ENCODE measurements around the gene CHAF1A. TPM values are rescaled to one million over a fixed set of nuclear protein-coding genes. Genes with fewer than 3 reads are reported as not detected.

The CHAF1A gene
- total and polyA plus RNA-seq, 2 donors (not counting 1 experiment from before 2014, with no cell fraction given): 5.9 TPM

DNA sequence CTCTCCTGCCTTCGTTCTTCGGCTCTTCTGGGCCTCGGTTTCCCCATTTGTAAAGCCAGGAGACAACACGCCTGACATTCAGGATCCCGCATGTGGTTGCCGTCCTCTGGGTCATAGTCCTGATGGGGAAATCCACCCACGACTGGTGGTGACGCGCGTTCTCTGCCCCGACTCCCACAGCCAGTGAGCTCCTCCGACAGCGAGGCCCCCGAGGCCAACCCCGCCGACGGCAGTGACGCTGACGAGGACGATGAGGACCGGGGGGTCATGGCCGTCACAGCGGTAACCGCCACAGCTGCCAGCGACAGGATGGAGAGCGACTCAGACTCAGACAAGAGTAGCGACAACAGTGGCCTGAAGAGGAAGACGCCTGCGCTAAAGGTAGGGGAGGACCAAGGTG lies 86.1 kb downstream of the CHAF1A start:
- Histone ChIP-seq H3K27me3 (ENCODE audit: control insufficient read depth, insufficient read depth, low read length) (no peaks in the 10 kb centered on the region), H3K9ac (ENCODE audit: insufficient read depth, low read length) (no peak overlapping the region), H3K4me2 (ENCODE audit: extremely low read depth, insufficient read depth, low read length) (no peak overlapping the region), H3K9me3 (ENCODE audit: control insufficient read depth, insufficient read depth, low read depth, low read length) (no peaks in the 10 kb centered on the region), H3K79me2 (ENCODE audit: control insufficient read depth, insufficient read depth, low read length) (no peaks in the 10 kb centered on the region), H3K4me3 (replicated peaks in 1 of 4; ENCODE audit: control extremely low read depth in 1 of 4, insufficient read depth in 1 of 4, low read depth in 3 of 4, low read length in 4 of 4) (no peak overlapping the region), H4K20me1 (ENCODE audit: control insufficient read depth, extremely low read depth, insufficient read depth, low read length) (no peaks in the 10 kb centered on the region), H3K4me1 (ENCODE audit: control insufficient read depth, extremely low read depth, insufficient read depth, low read length) (no peaks in the 10 kb centered on the region), H3K27ac (ENCODE audit: insufficient read depth, low read length) (no peak overlapping the region), H3K36me3 (ENCODE audit: control insufficient read depth, insufficient read depth, low read length) (peaks cover 25% of the 10 kb centered on the region), H2AFZ (ENCODE audit: low read length) (no peak overlapping the region)
- TF ChIP-seq EZH2 (IDR thresholded peaks at IDR 0.05; ENCODE audit: low read length, missing control alignments): no peak
- TF ChIP-seq, protein P1, sequence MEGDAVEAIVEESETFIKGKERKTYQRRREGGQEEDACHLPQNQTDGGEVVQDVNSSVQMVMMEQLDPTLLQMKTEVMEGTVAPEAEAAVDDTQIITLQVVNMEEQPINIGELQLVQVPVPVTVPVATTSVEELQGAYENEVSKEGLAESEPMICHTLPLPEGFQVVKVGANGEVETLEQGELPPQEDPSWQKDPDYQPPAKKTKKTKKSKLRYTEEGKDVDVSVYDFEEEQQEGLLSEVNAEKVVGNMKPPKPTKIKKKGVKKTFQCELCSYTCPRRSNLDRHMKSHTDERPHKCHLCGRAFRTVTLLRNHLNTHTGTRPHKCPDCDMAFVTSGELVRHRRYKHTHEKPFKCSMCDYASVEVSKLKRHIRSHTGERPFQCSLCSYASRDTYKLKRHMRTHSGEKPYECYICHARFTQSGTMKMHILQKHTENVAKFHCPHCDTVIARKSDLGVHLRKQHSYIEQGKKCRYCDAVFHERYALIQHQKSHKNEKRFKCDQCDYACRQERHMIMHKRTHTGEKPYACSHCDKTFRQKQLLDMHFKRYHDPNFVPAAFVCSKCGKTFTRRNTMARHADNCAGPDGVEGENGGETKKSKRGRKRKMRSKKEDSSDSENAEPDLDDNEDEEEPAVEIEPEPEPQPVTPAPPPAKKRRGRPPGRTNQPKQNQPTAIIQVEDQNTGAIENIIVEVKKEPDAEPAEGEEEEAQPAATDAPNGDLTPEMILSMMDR (conservative IDR thresholded peaks at IDR 0.05 in 1 of 2, IDR thresholded peaks at IDR 0.05 in 1 of 2; ENCODE audit: low read depth in 1 of 2, low read length in 2 of 2): no peak
- DNase-seq (ENCODE audit: low read depth in 2 of 2): no peak

DNA sequence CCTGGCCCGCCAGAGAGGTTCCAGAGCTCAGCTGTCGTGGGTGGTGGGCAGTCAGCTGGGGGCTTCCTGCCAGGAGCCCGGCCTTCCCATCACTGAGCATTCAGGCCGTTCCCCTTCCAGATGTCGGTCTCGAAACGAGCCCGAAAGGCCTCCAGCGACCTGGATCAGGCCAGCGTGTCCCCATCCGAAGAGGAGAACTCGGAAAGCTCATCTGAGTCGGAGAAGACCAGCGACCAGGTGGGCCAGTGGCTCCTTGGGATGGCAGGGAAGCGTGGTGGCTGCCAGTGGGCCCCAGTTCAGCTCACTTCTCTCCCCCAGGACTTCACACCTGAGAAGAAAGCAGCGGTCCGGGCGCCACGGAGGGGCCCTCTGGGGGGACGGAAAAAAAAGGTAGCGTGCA lies 89.0 kb downstream of the CHAF1A start:
- H3K27ac ChIP-seq (ENCODE audit: insufficient read depth, low read length): no peak overlapping the region
- no peaks in the 10 kb centered on the region for H3K9me3 ChIP-seq (ENCODE audit: control insufficient read depth, insufficient read depth, low read depth, low read length)
- H3K36me3 ChIP-seq (ENCODE audit: control insufficient read depth, insufficient read depth, low read length): peaks cover 30% of the 10 kb centered on the region
- no peaks in the 10 kb centered on the region for H3K27me3 ChIP-seq (ENCODE audit: control insufficient read depth, insufficient read depth, low read length)
- H3K4me1 ChIP-seq (ENCODE audit: control insufficient read depth, extremely low read depth, insufficient read depth, low read length): no peaks in the 10 kb centered on the region
- no peak overlapping the region for H2AFZ ChIP-seq (ENCODE audit: low read length)
- H3K4me2 ChIP-seq (ENCODE audit: extremely low read depth, insufficient read depth, low read length): no peak overlapping the region
- no peak overlapping the region for H3K4me3 ChIP-seq (replicated peaks in 1 of 4; ENCODE audit: control extremely low read depth in 1 of 4, insufficient read depth in 1 of 4, low read depth in 3 of 4, low read length in 4 of 4)
- no peaks in the 10 kb centered on the region for H4K20me1 ChIP-seq (ENCODE audit: control insufficient read depth, extremely low read depth, insufficient read depth, low read length)
- DNase-seq (ENCODE audit: low read depth in 2 of 2): no peak
- no peak for TF ChIP-seq EZH2 (IDR thresholded peaks at IDR 0.05; ENCODE audit: low read length, missing control alignments)
- TF ChIP-seq, protein P1 (conservative IDR thresholded peaks at IDR 0.05 in 1 of 2, IDR thresholded peaks at IDR 0.05 in 1 of 2; ENCODE audit: low read depth in 1 of 2, low read length in 2 of 2): no peak
- H3K79me2 ChIP-seq (ENCODE audit: control insufficient read depth, insufficient read depth, low read length): no peaks in the 10 kb centered on the region
- no peak overlapping the region for H3K9ac ChIP-seq (ENCODE audit: insufficient read depth, low read length)

DNA sequence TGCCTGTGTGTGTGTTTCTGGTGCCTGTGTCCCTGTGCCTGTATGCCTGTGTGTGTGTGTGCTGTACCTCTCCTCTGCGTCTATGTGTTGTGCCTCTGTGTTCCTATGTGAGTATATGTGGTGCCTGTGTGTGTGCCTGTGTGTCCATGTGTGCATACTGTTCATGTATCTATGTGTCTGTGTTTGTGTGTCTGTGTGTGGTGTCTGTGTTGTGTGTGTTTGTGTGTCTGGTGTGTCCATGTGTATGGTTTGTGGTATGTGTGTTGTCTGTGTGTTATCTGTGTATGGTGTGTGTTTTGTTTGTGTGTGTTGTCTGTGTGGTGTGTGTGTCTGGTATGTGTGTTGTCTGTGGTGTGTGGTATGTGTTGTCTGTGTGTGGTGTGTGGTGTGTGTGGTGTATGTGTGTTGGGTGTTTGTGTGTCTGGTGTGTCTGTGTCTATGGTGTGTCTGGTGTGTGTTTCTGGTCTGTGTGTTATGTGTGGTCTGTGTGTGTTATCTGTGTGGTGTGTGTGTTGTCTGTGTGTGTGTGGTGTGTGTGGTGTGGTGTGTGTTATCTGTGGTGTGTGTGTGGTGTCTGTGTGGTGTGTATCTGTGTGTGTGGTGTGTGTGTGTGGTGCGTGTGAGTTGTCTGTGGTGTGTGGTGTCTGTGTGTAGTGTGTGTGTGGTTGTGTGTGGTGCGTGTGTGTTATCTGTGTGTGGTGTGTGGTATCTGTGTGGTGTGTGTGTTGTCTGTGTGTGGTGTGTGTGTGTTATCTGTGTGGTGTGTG lies 90.1 kb downstream of the CHAF1A start:
- TF ChIP-seq EZH2 (IDR thresholded peaks at IDR 0.05; ENCODE audit: low read length, missing control alignments): no peak
- TF ChIP-seq, protein P1 (conservative IDR thresholded peaks at IDR 0.05 in 1 of 2, IDR thresholded peaks at IDR 0.05 in 1 of 2; ENCODE audit: low read depth in 1 of 2, low read length in 2 of 2): no peak
- Histone ChIP-seq H3K4me1 (ENCODE audit: control insufficient read depth, extremely low read depth, insufficient read depth, low read length) (no peaks in the 10 kb centered on the region), H3K27me3 (ENCODE audit: control insufficient read depth, insufficient read depth, low read length) (no peaks in the 10 kb centered on the region), H3K4me2 (ENCODE audit: extremely low read depth, insufficient read depth, low read length) (no peak overlapping the region), H2AFZ (ENCODE audit: low read length) (no peak overlapping the region), H4K20me1 (ENCODE audit: control insufficient read depth, extremely low read depth, insufficient read depth, low read length) (no peaks in the 10 kb centered on the region), H3K4me3 (replicated peaks in 1 of 4; ENCODE audit: control extremely low read depth in 1 of 4, insufficient read depth in 1 of 4, low read depth in 3 of 4, low read length in 4 of 4) (no peak overlapping the region), H3K79me2 (ENCODE audit: control insufficient read depth, insufficient read depth, low read length) (no peaks in the 10 kb centered on the region), H3K36me3 (ENCODE audit: control insufficient read depth, insufficient read depth, low read length) (peaks cover 32% of the 10 kb centered on the region), H3K9ac (ENCODE audit: insufficient read depth, low read length) (no peak overlapping the region), H3K27ac (ENCODE audit: insufficient read depth, low read length) (no peak overlapping the region), H3K9me3 (ENCODE audit: control insufficient read depth, insufficient read depth, low read depth, low read length) (no peaks in the 10 kb centered on the region)
- DNase-seq (ENCODE audit: low read depth in 2 of 2): no peak

Other genes starting within 250 kb of the CHAF1A start
- gene CREB3L3, start 249.0 kb upstream of the CHAF1A start, total RNA-seq: 0.17 TPM in 1 of 2 replicates, not detected in the other
- gene CREB3L3, start 249.0 kb upstream of the CHAF1A start, polyA plus RNA-seq: not detected in 2 replicates
- 9.2 and 10.0 TPM in 2 replicates for gene SIRT6, start 220.1 kb upstream of the CHAF1A start, total RNA-seq
- gene SIRT6, start 220.1 kb upstream of the CHAF1A start, polyA plus RNA-seq: 8.8 and 11.0 TPM in 2 replicates
- 2.3 and 2.6 TPM in 2 replicates for gene ANKRD24, start 220.0 kb upstream of the CHAF1A start, total RNA-seq
- gene ANKRD24, start 220.0 kb upstream of the CHAF1A start, polyA plus RNA-seq: 0.09 and 0.14 TPM in 2 replicates
- gene EBI3, start 173.1 kb upstream of the CHAF1A start, total RNA-seq: not detected in 2 replicates
- 0.05 and 0.14 TPM in 2 replicates for gene EBI3, start 173.1 kb upstream of the CHAF1A start, polyA plus RNA-seq
- 12.6 and 14.7 TPM in 2 replicates for gene YJU2, start 155.6 kb upstream of the CHAF1A start, total RNA-seq
- gene YJU2, start 155.6 kb upstream of the CHAF1A start, polyA plus RNA-seq: 10.7 and 16.3 TPM in 2 replicates
- not detected in 2 replicates for gene SHD, start 123.4 kb upstream of the CHAF1A start, total RNA-seq
- gene SHD, start 123.4 kb upstream of the CHAF1A start, polyA plus RNA-seq: not detected in 2 replicates
- not detected in 2 replicates for gene TMIGD2, start 100.3 kb upstream of the CHAF1A start, total RNA-seq
- not detected in 2 replicates for gene TMIGD2, start 100.3 kb upstream of the CHAF1A start, polyA plus RNA-seq
- gene FSD1, start 98.0 kb upstream of the CHAF1A start, total RNA-seq: 8.7 and 10.1 TPM in 2 replicates
- gene FSD1, start 98.0 kb upstream of the CHAF1A start, polyA plus RNA-seq: 4.6 and 7.1 TPM in 2 replicates
- gene STAP2, start 63.8 kb upstream of the CHAF1A start, total RNA-seq: 4.4 and 4.8 TPM in 2 replicates
- 1.7 and 2.2 TPM in 2 replicates for gene STAP2, start 63.8 kb upstream of the CHAF1A start, polyA plus RNA-seq
- gene MPND, start 59.1 kb upstream of the CHAF1A start, total RNA-seq: 6.4 and 7.1 TPM in 2 replicates
- gene MPND, start 59.1 kb upstream of the CHAF1A start, polyA plus RNA-seq: 2.7 and 3.8 TPM in 2 replicates
- 20.3 and 23.9 TPM in 2 replicates for gene SH3GL1, start 2.1 kb upstream of the CHAF1A start, total RNA-seq
- 44.9 and 58.7 TPM in 2 replicates for gene SH3GL1, start 2.1 kb upstream of the CHAF1A start, polyA plus RNA-seq
- 98.9 and 114 TPM in 2 replicates for gene UBXN6, start 55.2 kb downstream of the CHAF1A start, total RNA-seq
- gene UBXN6, start 55.2 kb downstream of the CHAF1A start, polyA plus RNA-seq: 49.1 and 53.3 TPM in 2 replicates
- gene HDGFL2, start 69.7 kb downstream of the CHAF1A start, total RNA-seq: 47.8 and 51.2 TPM in 2 replicates
- gene HDGFL2, start 69.7 kb downstream of the CHAF1A start, polyA plus RNA-seq: 19.5 and 23.6 TPM in 2 replicates
- gene PLIN4, start 115.8 kb downstream of the CHAF1A start, total RNA-seq: 2.6 and 5.3 TPM in 2 replicates
- 0.05 and 0.07 TPM in 2 replicates for gene PLIN4, start 115.8 kb downstream of the CHAF1A start, polyA plus RNA-seq
- not detected in 2 replicates for gene PLIN5, start 132.6 kb downstream of the CHAF1A start, total RNA-seq
- not detected in 2 replicates for gene PLIN5, start 132.6 kb downstream of the CHAF1A start, polyA plus RNA-seq
- not detected in 2 replicates for gene LRG1, start 137.4 kb downstream of the CHAF1A start, total RNA-seq
- 0.10 TPM in 1 of 2 replicates, not detected in the other for gene LRG1, start 137.4 kb downstream of the CHAF1A start, polyA plus RNA-seq
- under 0.01 TPM in 2 replicates for gene SEMA6B, start 157.0 kb downstream of the CHAF1A start, total RNA-seq
- 0.07 and 0.31 TPM in 2 replicates for gene SEMA6B, start 157.0 kb downstream of the CHAF1A start, polyA plus RNA-seq
- gene TNFAIP8L1, start 236.9 kb downstream of the CHAF1A start, total RNA-seq: 1.5 and 4.0 TPM in 2 replicates
- 2.3 and 3.0 TPM in 2 replicates for gene TNFAIP8L1, start 236.9 kb downstream of the CHAF1A start, polyA plus RNA-seq